Sciatic nerve (tissue), 2 donors: ENCODE data around the gene CCN2. TPM values are rescaled to one million over a fixed set of nuclear protein-coding genes. Genes with fewer than 3 reads are reported as not detected.

Source experiments
- ATAC-seq: fragments of 200-7000 bp; cut with Tn5 transposase; one replicate; pipeline ENCODE4 v1.9.1; 2020; ENCODE audit warnings: mild to moderate bottlenecking, moderate library complexity
- DNase-seq: peaks from one replicate; pipeline ENCODE4 v3.0.0-alpha.2; 2020; ENCODE audit warnings: low spot score
- intact Hi-C: fragments of 100-400 bp; cut with DNase I; formaldehyde crosslinking; loops from one replicate; pipeline ENCODE4 v1.14.2; 2022
- total RNA-seq: library from RNA; stranded (reverse); fragmentation: NEBNext Ultra II Directional; extraction: Animal tissue kit (Norgen Biotek cat#: 25700); gene quantifications from one replicate; pipeline ENCODE4 v1.2.1, GENCODE V29; 2021
- donor health status: DM: no; HTN: no; CAD: no.
- donor health status: DM: no; HTN: no; CAD: no.

Gene CCN2
- total RNA-seq, 1 donor from 2014 or later: 176 TPM

GRCh38 chr6:131948692-131949619 is 2.2 kb downstream of the CCN2 start:
- DNase-seq: no peak
- intact Hi-C loops: no loop called here
- ATAC-seq: peak; percentile 5

DNA sequence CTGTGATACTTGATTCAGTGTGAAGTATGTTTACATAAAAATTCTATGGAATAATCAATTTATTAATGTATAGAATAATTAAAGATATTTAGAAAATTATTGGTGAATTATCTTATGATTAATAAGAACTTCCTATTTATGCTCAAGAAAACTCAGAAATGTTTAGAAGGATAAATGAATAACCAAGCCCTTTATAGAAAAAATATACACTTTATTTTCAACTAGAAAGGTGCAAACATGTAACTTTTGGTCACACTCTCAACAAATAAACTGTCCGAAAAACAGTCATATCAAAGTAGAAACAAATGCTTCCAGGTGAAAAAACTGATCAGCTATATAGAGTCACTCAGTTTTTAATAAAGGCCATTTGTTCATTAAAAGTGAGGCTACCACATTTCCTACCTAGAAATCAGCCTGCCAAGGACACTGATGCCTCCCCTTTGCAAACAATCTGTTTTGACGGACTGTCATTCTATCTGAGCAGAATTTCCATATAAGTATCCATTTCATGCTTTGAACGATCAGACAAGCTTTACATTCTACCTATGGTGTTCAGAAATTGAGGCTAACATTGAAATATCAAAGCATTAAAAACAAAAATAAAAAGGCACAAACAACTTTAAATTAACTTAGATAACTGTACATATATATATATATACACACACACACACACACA is 3.0 kb downstream of the CCN2 start:
- no peak for ATAC-seq
- DNase-seq: no peak
- intact Hi-C loops: no loop called here

DNA sequence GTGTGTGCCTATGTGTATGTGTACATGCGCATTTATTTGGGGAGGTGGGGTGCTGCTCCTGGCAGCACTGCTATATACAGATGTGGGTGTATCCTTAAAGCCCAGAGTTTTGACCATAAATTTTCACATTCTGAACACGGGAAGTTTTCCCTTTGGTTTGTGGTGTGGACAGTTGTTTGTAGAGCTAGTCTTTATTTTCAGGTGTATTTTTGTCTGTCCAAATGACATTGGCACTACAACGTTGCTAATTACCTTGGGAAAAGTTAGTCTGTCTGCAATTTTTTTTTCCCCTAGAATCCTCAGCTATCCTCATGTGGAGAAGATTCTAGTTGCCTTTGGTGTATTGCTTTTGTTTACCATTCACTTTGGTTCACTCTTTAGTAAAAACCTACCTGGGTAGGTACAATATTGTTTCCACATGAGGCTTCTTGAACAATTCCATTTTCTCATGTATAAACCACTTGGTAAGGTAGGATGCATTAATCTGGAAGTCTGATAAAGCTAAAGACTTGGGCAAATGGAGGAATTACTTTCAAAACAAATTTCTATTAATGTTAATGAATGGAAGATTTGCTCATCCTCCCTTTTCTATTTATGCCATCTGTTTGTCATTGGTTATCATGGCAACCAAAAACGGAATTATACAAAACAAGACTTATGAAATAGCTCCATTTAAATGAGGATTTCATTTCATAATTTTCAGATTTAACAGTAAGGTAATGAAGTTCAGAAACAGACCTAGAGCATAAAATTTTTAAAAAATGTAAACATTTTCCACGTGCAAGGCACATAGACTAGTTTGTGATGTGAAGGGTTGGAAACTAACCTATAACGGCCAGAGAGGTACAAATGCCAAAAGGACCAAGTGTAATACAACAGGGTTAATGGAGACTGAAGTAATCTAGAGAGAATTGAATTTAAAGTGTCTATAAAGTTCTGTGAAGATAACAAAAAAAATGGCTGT is 3.9 kb downstream of the CCN2 start:
- intact Hi-C loops: no loop called here
- no peak for DNase-seq
- no peak for ATAC-seq

DNA sequence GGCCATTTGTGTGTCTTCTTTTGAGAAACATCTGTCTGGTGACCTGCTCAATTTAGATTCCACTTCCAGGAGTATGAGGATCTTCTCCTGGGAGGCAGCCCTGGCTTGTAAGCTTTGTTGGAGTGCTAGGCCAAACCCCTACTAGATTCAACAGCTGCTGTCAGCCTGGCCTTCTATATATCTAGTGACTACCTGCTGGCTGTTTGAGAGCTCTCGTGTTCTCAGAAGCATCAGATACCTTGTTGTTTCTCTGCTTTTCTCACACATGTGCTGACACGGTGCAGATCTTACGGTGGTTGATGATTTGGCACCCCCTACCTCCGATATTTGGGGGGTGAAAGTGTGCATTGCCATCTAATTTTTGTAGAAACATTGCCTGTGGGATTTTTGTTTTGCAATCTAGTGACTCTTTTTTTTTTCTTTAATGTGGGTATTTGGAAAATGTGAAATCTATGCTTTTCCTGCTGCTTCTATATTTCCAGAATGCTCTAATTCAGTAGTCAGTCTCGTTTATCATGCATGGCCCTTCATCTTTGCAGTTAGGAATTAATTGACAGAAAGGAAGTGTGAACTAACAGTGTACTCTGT is 4.7 kb downstream of the CCN2 start:
- no peak for DNase-seq
- intact Hi-C loops: no loop called here
- ATAC-seq: no peak

- no peak for ATAC-seq
- intact Hi-C loops: no loop called here
- no peak for DNase-seq
Measured at GRCh38 chr6:131945971-131946370, 5.2 kb downstream of the CCN2 start.

- ATAC-seq (peak; percentile 80), DNase-seq (peak; percentile 77)
- intact Hi-C loops: no loop called here
Measured at GRCh38 chr6:131937703-131938631, 13.2 kb downstream of the CCN2 start.

DNA sequence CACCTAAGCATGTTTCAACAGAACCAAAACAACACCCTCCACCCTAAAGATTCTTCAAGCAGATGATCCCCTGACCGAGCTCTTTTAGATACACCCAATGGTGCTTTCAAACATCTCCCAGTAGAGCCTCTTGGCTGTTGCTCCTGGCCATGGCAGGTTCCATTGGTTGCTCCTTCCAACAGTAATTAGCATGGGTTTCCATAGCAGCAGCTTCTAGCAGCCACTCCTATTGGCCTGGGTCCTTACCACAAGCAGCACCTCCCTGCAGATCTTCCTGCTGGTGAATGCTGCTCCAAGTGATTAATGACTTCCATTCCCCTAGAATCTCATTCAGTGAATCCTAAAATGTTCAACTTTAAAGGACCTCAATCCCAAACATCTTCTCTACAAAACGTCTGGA is 13.9 kb downstream of the CCN2 start:
- intact Hi-C loops: no loop called here
- DNase-seq: no peak
- peak; percentile 94 for ATAC-seq

DNA sequence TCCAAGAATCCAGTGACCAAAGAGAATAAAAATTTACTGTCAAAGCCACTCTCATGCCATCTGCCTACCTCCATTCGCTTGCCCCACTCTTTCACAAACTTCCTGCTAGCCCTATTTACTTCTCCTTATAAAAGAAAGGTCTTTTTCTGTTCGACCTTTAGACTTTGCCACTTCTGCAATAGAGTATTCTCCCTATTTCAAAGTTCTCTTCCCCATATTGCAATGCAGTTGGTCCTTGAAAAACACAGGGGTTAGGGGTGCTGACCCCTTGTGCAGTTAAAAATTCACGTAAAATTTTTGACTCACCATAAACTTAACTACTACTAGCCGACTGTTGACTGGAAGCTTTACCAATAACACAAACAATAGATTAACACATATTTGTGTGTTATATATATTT is 15.0 kb downstream of the CCN2 start:
- DNase-seq (no peak), ATAC-seq (no peak)
- intact Hi-C loops: no loop called here

- ATAC-seq (no peak), DNase-seq (no peak)
- intact Hi-C loops: no loop called here
Measured at GRCh38 chr6:131931063-131931750, 20.0 kb downstream of the CCN2 start.

DNA sequence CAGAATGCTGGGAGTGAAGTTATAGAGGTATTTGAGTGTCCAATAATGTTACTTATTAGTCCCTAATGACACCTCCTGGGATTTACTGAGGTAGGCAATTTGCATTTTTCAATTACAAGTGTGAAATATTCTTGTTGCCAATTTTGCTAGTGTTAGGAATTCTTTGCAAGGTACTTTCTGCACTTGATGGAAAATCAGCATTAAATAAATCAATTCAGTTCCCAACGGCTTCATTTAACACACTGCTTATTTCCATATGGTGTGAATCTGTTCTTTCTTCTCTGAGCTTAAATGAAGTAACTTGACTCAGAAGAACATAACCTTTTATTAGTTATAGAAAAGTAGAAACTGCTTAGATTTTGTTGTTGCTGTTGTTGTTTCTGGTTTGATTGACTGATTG is 21.2 kb downstream of the CCN2 start:
- intact Hi-C loops: no loop called here
- DNase-seq (no peak), ATAC-seq (no peak)

- intact Hi-C loops: no loop called here
- DNase-seq: no peak
- no peak for ATAC-seq
Measured at GRCh38 chr6:131929264-131929663, 21.9 kb downstream of the CCN2 start.

- no peak for DNase-seq
- intact Hi-C loops: no loop called here
- peak; percentile 79 for ATAC-seq
Measured at GRCh38 chr6:131924881-131925474, 26.2 kb downstream of the CCN2 start.

GRCh38 chr6:131923356-131923755 is 27.8 kb downstream of the CCN2 start:
- ATAC-seq (peak; percentile 69), DNase-seq (peak; percentile 67)
- intact Hi-C loops: no loop called here

DNA sequence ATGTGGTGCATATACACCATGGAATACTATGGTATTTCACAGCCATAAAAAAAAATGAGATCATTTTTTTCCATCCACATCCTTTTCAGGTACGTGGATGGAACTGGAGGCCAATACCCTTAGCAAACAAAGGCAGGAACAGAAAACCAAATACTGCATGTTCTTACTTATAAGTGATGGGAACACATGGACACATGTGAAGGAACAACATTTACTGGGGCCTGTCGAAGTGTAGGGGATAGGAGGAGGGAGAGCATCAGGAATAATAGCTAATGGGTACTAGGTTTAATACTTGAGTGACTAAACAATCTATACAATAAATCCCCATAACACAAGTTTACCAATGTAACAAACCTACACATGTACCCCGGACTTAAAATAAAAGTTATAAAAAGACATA is 30.5 kb downstream of the CCN2 start:
- DNase-seq: no peak

GRCh38 chr6:131918650-131919355 is 32.4 kb downstream of the CCN2 start:
- no peak for DNase-seq
- ATAC-seq: no peak
- intact Hi-C loops: loop anchor here (10.0 kb wide), 1 partner anchor 296 kb away; no protein-coding TSS in a partner anchor

More for the DNA sequence above, 30.5 kb downstream of the CCN2 start:
- intact Hi-C loops: no loop called here
- ATAC-seq: no peak
